Left colon (tissue), 2 donors: ENCODE data around the gene BUD31. TPM values are rescaled to one million over a fixed set of nuclear protein-coding genes. Genes with fewer than 3 reads are reported as not detected.
"Not testable (repeated sequence)": the region's sequence is repeated elsewhere in the genome, so short reads cannot be mapped to it uniquely, and the experiment has no call there.

Experiments
- ATAC-seq: fragments of 200-7000 bp; cut with Tn5 transposase; one replicate; pipeline ENCODE4 v1.9.1; 2020; ENCODE audit warnings: mild to moderate bottlenecking, moderate library complexity
- DNase-seq, 2 donors: peaks; one replicate each; pipeline ENCODE4 v3.0.0-alpha.2; 2020
- intact Hi-C, 2 donors: fragments of 100-400 bp; cut with DNase I in 1 of 2; cut with micrococcal nuclease in 1 of 2; formaldehyde crosslinking; loops; one replicate each; pipeline versions ENCODE4 v1.11.2 to v1.14.0; 2022; cut with DNase I, micrococcal nuclease
- total RNA-seq, 2 donors: library from RNA; stranded (reverse); fragmentation: NEBNext Ultra II Directional; extraction: Animal tissue kit (Norgen Biotek cat#: 25700); gene quantifications; one replicate each; pipeline ENCODE4 v1.2.1, GENCODE V29; 2021
- donor health status: DM: no; HTN: no; CAD: no.
- donor health status: DM: yes; HTN: yes; CAD: no.

Gene BUD31
- total RNA-seq, 2 donors from 2014 or later, result 69.9 to 79.0 TPM

DNA sequence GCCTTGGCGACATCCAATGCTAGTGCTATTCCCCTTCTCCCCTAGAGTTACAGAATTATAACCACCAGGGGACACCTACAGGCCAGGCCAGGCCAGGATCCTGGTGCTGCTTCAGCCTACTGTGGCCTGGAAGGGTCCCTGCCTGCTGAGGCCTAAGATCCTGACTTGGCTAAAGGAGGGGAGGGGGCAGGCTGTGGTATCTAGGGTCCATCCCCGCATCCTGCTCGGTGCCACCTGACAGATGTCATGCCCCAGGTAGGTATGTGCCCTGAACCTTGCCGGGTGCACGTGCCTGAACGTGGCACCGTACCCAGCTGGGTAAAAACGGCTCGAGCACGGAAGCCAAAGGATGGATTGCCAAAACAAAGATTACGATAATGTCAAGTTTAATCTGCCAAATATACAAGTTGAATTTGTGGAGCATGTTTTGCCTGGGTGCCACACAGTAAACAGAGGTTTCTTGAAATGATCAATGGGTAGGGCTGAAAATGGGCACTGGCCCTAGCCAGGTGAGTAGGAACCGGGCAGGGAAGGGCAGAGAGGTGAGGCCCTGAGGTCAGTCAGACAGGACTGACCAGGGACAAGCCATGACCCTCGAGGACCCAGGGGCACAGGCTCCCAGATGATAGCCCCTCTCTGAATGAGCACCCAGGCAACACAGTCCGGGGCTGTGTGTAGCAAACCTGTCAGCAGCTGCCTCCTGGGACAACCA, 13.0 kb upstream of the BUD31 start:
- intact Hi-C loops, result no loop called here
- DNase-seq (no peak), ATAC-seq (no peak)

DNA sequence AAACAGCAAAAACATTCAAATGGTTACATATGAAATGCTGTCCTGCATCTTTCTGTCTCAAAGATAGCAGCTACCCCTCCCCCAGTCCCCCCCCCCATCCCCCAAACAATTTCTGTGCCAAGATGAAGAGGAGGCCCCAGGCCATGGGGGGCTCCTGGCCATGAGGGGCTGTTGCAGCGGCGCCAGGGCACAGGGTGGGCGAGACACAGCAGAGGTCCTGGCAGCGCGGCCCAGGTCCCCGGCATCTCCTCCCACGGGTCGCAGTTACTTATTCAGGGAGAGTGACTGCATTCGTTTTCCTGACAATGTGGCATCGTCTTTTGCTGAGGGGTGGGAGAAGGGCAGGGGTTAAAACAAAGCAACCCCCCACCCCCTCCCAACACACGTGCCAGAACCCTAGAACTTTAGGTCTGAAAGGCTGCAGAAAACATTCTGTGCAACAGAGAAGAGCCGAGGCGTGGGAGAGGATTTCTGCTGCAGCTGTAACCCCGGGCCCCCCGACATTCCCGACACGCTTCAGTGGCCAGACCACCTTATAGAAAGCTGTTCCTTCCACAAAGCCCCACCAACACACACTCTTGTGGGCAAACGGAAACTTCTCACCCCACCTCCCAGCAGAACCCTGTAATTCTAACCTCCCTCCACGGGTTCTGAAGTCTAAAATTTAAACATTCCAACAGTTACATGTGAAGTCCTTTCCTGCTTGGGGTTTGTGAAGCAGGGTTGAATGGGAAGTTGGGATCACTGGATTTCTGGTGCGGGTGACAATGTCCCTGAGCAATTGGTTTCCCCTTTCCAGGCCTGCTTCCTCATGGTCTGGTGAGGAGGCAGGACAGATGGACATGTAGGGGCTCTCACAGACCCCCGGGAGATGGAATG, 12.1 kb upstream of the BUD31 start:
- DNase-seq (no peak), ATAC-seq (no peak)
- intact Hi-C loops, result no loop called here

DNA sequence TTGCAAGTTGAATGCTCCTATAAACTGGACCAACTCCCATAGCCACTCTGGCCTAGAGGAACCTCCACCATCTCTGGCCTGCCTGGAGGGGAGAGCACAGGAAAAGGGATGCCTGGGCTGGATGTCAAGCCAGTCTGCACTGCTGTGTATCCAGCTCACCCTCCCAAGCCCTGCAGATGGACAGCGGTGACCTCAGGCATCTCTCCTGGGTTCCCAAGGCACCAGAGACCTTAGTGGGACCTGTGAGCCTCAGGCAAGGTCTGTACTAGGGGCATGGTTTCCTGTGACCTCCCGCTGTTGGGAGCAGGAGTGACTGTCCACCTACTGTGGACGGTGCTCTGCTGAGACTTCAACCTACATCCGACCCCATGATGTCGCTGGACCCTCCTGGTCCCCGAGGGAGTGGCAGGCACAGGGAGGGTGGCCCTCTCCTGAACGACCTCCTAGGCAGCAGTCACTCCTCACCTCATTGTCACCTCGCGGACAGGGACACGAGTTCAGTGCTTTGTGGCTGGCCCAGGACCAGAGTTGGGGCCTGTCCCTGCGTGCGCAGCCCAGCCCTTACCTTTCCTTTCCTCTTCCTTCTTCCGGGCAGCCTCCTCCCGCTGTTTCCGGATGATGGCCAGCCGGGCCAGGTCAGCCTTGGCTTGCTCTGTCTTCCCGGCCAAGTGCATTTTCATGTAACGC, 11.3 kb upstream of the BUD31 start:
- ATAC-seq (no peak), DNase-seq (no peak)
- intact Hi-C loops, result no loop called here

DNA sequence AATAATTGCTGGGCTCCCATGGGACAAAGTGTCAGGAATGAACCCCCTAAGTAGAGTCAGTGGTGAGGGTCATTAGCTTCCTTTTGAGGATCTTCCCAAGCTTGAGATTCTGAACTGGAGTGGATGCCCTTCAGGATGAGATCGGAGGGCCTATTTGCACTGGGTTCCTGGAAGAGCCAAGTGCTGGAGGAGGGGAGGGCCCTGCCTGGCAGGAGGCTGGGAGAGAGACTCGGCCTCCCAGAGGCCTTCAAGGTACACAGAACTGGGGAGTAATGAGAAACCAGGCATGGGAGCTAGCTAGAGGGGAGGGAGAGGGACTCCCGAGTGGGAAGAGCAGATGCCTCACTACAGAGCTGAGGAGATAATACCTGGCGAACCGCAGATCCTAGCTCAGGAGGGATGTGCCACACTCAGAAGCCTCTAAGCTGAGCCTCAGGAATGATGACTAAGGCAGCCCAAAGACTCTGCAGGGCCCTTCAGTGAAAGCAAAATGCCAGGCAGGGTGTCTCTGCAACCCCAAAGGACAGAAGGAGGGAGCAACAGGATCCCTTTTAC, 9.8 kb upstream of the BUD31 start:
- ATAC-seq, result no peak
- intact Hi-C loops, result no loop called here
- DNase-seq, result no peak

DNA sequence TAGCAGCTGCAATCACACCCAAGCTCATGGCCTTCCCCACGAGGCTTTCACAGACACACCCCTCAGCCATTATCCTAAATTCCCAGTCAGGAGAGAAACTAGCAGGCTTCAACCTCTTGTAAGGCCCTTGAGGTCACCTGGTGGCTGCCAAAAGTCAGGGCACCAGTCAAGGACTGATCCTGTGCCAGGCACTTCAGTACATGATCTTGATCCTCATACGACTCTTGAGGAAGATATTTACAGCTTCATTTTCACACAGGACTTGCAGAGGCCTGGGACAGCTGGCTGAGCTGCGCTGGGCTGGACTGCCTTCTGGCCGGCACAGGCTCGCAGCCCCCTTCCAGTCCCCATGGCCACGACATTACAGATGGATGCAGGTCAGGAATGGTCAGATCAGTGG, 9.2 kb upstream of the BUD31 start:
- DNase-seq (no peak), ATAC-seq (no peak)
- intact Hi-C loops, result no loop called here

DNA sequence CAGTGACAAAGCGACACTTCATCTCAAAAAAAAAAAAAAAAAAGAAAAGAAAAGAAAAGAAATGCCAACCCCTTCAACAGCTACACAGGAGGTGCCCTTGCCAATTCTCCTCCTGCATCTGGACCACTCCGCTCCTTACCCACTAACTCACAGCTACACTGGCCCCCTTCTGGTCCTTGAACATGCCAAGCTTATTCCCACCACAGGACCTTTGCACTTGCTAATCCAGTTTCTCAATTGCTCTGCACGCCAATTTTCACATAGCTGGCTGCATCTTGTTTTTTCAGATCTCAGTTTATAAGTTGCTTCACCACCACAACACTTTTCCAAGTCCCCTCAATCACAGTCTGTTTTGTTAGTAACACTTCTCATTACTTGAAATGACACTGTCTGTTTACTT, 5.9 kb upstream of the BUD31 start:
- ATAC-seq (no peak), DNase-seq (no peak)
- intact Hi-C loops, result no loop called here

DNA sequence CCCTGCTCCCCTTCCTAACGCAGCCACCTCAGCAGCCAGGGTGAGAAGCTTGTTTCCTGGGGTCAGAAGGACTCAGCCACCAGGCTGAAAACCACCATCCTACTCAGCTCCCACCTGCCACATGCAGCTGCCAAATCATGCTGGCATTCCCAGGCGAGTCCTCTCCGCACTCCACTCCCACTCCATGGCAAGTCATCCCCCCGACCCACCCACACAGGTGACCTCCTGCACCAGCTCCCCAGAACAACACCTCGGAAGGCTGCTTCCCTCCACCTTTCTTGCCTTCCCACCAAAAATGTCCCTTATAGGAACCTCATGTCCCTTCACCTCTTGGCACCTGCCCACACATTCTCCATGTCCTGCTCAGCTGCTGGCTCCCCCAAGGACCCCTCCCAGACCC, 5.0 kb upstream of the BUD31 start:
- DNase-seq (no peak), ATAC-seq (no peak)
- intact Hi-C loops, result no loop called here

DNA sequence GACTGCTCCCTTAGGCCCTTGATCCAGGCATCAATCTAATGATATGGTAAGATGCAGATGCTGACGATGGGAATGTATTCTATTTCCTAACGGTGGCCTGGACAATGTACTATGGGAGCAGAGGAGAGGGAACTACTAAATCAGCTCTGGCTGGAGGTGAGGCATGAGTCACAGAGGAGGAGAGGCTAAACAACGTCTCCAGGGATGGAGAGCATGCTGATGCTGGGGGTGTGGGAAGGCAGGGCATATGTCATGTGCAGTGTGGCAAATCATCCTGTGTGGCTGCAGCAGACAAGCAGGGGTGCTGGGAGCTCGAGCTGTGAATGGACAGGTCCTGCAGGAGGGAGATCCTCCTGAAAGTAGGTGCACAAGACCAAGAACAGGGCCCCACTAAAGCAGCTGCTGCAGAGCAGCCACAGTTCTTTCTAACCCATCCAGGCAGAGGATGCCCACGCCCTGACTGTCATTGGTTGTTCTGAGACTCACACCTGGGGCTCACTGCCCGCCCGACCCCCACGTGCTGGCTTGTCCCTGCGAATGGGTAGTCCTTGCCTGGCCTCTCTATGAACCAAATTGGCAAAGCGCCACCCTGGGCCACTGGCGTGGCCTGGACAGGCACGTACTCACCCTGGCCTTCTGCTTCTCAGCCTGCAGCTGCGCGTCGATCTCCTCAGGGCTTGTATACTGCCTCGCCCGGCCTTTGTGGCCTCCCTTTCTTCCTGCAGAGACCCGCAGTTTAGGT, 4.4 kb upstream of the BUD31 start:
- ATAC-seq (no peak), DNase-seq (no peak)
- intact Hi-C loops, result no loop called here

DNA sequence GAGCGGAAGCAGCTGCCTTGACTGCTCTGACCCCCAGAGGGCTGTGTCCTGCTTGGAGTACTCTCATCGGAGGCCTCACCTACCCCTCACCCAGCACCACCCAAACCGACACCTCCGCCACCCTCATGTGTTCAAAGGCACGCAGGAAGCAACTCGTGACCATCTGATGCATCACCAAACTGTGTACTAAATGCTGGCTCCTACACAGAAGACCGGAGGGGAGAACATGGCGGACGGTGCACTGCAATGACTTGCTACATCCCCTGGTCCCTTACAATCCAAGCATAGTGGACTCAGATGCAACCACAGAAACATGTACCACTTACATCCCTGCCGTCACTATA, 3.8 kb upstream of the BUD31 start:
- DNase-seq, result no peak
- intact Hi-C loops, result no loop called here
- no peak for ATAC-seq

DNA sequence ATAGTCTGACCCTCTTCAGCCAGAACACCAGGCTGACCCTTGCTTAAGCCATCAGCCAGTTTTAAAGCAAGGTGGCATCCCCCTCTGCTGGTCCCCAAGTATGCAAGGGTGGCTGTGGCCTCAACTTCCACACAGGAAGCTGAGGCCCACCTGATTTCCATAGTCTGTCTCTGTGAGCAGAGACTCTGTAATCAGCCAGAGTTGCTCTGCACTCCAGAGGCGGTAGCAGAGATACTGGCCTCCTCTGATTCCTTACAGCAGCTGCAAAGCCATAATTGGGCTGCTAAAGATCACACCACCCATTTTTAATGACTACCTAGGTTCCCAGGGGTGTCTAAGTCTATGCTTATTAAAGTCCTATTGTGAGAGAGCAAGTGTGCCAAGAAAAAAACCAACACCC, 2.2 kb upstream of the BUD31 start:
- no peak for ATAC-seq

DNA sequence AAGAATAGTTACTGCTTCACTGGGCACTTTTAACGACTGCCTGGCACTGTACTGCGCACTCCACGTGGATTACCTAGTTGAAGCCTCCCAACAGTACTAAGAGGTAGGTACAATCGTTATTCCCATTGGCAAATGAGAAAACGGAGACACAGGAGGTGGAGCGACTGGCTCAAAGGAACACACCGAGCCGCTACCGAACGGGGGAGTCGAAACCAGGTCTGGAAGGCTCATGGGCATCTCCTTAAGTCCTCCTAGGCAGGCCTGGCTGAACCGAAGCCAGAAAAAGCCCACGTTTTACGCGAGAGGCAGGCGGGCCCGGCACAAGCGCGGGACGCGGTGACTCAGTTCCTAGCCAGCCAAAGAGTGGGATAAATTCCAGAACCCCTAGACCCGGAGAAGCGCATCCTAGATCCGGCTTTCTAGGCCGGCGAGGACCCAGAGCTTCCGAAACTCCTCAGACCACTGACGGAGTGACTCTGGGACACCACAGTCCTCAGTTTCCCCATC, 844 bp upstream of the BUD31 start:
- ATAC-seq, result peak; percentile 53
- intact Hi-C loops, result no loop called here
- peak; percentile 62 to 63 for DNase-seq

More for the DNA sequence above, 2.2 kb upstream of the BUD31 start:
- intact Hi-C loops, result no loop called here
- DNase-seq, result no peak

DNA sequence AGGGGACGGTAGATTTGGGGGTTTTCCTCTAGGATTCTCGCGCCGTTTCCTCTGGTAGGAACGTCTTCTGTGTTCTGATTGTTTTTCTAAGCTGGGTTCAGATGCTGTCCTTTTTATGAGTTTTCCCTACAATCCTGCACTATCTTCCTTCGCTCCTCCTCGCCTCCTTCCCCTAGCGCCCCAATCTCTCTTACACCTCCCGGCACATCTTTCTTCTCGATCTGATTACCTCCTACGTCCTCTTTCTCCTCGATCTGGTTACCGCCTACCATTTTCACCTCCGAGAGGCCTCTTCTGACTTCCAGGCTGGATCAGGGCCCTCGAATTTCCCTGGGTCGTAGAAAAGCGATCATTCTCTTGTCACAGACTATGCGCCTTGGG, 413 bp downstream of the BUD31 start:
- ATAC-seq, result peak; percentile 2
- DNase-seq, result no peak
- intact Hi-C loops, result no loop called here

DNA sequence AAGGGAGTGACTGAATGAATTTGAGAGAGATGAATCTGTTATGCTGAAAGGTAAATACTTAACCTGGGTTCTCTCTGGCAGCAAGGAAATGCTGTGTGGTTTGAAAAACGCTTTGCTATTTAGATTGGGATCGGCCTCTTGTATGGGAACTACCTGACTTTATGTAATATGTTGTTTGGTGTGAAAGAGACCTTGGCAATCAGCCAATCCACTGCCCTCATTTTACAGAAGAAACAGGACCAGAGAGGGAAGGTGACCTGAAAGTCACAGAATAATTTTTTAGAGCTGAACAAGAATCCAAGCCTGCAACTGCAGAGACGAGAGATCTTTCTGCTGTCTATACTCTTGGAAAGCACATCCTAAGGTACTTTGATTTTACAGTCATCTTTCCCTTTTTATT, 1.0 kb downstream of the BUD31 start:
- DNase-seq (no peak), ATAC-seq (no peak)
- intact Hi-C loops, result loop anchor here in 1 of 2 donors (10.0 kb wide), 1 partner anchor 45 kb away; no protein-coding TSS in a partner anchor

DNA sequence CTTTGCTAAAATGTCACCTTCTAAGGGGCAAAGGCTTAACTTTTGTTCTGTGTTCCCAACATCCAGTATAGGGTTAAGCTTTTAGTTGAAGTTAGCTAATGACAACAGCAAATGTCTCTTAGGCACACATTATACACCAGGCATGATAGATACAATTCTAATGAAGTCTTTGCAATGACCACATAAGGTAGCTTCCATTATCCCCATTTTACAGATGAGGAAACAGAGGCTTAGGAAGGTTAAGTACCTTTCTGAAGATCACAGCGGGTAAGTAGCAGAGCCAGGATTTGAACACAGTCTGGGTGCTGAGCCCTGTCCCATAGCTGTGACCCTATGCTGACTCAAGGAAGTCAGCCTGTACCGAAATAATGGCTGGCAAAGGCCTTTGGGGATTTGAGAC, 1.9 kb downstream of the BUD31 start:
- intact Hi-C loops, result loop anchor here in 1 of 2 donors (10.0 kb wide), 1 partner anchor 46 kb away; no protein-coding TSS in a partner anchor
- no peak for DNase-seq
- ATAC-seq, result no peak

DNA sequence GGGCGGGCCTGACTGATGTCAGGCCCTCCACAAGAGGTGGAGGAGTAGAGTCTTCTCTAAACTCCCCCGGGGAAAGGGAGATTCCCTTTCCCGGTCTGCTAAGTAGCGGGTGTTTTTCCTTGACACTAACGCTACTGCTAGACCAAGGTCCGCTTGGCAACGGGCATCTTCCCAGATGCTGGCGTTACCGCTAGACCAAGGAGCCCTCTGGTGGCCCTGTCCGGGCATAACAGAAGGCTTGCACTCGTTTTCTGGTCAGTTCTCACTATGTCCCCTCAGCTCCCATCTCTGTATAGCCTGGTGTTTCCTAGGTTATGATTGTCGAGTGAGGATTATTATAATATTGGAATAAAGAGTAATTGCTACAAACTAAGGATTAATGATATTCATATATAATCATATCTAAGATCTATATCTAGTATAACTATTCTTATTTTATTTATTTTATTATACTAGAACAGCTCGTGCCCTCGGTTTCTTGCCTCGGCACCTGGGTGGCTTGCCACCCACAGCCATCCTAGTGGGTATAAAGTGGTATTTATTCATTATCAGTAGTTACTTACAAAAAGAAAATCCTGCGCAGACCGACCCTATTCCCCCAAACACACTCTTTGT, 6.9 kb downstream of the BUD31 start:
- not testable (repeated sequence) for ATAC-seq
- peak; percentile 68 to 80 for DNase-seq
- intact Hi-C loops, result loop anchor here in 1 of 2 donors (10.0 kb wide), 1 partner anchor 51 kb away; no protein-coding TSS in a partner anchor

DNA sequence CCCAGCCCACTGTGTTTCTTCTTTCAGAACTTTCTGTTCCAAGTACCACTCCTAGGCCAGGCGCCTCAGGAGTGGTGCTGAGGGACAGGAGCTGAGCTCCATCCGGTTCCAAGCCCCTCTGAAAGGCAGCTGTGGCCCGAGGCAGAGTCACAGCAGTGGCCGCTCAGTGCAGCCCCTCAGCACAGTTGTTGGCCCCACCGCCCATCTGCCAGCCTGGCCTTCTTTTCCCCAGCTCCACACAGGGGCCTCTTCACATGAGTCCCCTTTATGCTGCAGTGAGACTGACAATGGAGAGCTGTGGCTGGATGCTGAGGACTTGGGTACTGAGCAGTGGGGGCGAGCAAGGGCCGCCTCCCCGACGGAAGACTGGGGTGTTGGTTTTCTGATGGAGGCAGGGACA, 9.5 kb downstream of the BUD31 start:
- intact Hi-C loops, result loop anchor here in 1 of 2 donors (10.0 kb wide), 1 partner anchor 53 kb away; no protein-coding TSS in a partner anchor
- ATAC-seq, result no peak
- no peak for DNase-seq

DNA sequence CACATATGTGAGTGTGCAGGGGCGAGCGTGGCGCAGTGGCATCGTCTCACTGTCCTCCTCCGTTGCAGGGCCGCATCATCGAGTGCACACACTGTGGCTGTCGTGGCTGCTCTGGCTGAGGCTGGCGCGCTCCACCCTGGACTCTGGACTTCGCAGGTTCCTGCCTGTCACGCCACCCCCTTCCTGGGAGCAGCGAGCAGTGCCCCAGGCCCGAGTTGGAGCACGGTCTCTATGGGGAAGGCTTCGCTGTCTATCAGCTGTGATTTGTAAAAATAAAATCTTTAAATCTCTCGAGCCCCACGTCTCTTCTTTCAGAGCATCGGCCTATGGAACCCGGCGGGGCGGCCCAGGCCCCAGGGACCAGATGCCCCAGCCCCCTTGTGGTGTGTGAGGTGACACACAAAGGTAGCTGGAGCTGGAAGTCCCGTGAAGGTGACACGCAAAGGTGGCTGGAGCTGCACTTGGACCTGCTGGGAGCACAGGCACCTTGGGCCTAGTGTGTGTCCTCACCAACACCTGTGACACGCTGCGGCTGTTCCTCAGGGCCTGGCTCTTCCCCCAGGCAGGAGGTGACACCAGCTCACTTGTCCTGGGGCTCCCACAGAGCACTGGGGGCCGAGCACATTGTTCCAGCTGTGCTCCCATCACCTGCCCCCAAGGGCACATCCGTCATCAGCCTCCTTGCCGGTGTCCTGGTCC, 10.7 kb downstream of the BUD31 start:
- intact Hi-C loops, result loop anchor here in 1 of 2 donors (10.0 kb wide), 1 partner anchor 55 kb away; no protein-coding TSS in a partner anchor
- no peak for DNase-seq
- ATAC-seq, result no peak
